CD4-positive, alpha-beta T cell (primary cell): ENCODE results near the gene SULT6B1. TPM values are rescaled to one million over a fixed set of nuclear protein-coding genes. Genes with fewer than 3 reads are reported as not detected.

ENCODE experiments used
- ATAC-seq: fragments of 200-7000 bp; cut with Tn5 transposase; one replicate; pipeline ENCODE4 v1.10.0; 2022; ENCODE audit warnings: mild to moderate bottlenecking; ENCODE audit not compliant: poor library complexity
- CTCF ChIA-PET: fragments of 350-600 bp; sonication (Branson Sonifier 250); formaldehyde crosslinking; loops from one replicate; lab custom pipeline; 2021; ENCODE audit warnings: antibody characterized with exemption, inconsistent platforms; lab: Charles Lee
- POLR2A ChIA-PET: fragments of 350-600 bp; sonication (Branson Sonifier 250); formaldehyde crosslinking; loops from one replicate; lab custom pipeline; 2021; ENCODE audit warnings: antibody characterized with exemption, inconsistent platforms; lab: Charles Lee
- DNase-seq, 14 experiments: peaks; one replicate each; pipeline ENCODE4 v3.0.0-alpha.2; 2013 to 2020; ENCODE audit warnings: mixed read lengths in 2 of 14
- H3K27ac ChIP-seq, 2 donors: one replicate each; pipeline versions ENCODE4 v1.5.1 to v1.7.0; 2013; ENCODE audit warnings: low read length in 2 of 2, low read depth in 1 of 2, mild to moderate bottlenecking in 1 of 2
- H3K27me3 ChIP-seq, 2 experiments: 1 replicate in 1 of 2; 2 replicates in 1 of 2; pipeline versions ENCODE4 v1.6.1 to v1.7.0; 2013; ENCODE audit warnings: low read length in 2 of 2, control low read depth in 1 of 2, mild to moderate bottlenecking in 1 of 2, moderate library complexity in 1 of 2; ENCODE audit not compliant: insufficient read depth in 2 of 2, control insufficient read depth in 1 of 2
- H3K36me3 ChIP-seq: one replicate; pipeline ENCODE4 v1.6.1; 2013; ENCODE audit warnings: low read length, control low read depth; ENCODE audit not compliant: insufficient read depth
- H3K4me1 ChIP-seq: one replicate; pipeline ENCODE4 v1.6.1; 2013; ENCODE audit warnings: low read length, control low read depth; ENCODE audit not compliant: insufficient read depth
- H3K4me3 ChIP-seq: one replicate; pipeline ENCODE4 v1.5.1; 2013; ENCODE audit warnings: mild to moderate bottlenecking, low read length, moderate library complexity
- H3K9me3 ChIP-seq, 2 experiments: 1 replicate in 1 of 2; 2 replicates in 1 of 2; pipeline versions ENCODE4 v1.6.1 to v1.7.0; 2013; ENCODE audit warnings: low read length in 2 of 2, mild to moderate bottlenecking in 2 of 2, control low read depth in 1 of 2, moderate library complexity in 1 of 2; ENCODE audit not compliant: control insufficient read depth in 1 of 2, insufficient read depth in 1 of 2
- H3K27ac Mint-ChIP-seq: one replicate; pipeline ENCODE4 v1.8.0; 2020; ENCODE audit warnings: mixed read lengths
- H3K27me3 Mint-ChIP-seq: one replicate; pipeline ENCODE4 v1.8.0; 2021; ENCODE audit warnings: mixed read lengths
- H3K36me3 Mint-ChIP-seq: one replicate; pipeline ENCODE4 v1.8.0; 2021; ENCODE audit warnings: low read depth, mixed read lengths
- H3K4me1 Mint-ChIP-seq: one replicate; pipeline ENCODE4 v1.8.0; 2021; ENCODE audit warnings: low read depth, mixed read lengths
- H3K4me3 Mint-ChIP-seq: one replicate; pipeline ENCODE4 v1.8.0; 2020; ENCODE audit warnings: mild to moderate bottlenecking, mixed read lengths
- H3K9me3 Mint-ChIP-seq: one replicate; pipeline ENCODE4 v1.8.0; 2020; ENCODE audit warnings: mixed read lengths
- CTCF ChIP-seq: fragments of 200-600 bp; IDR thresholded peaks from one replicate; pipeline ENCODE4 v1.8.0; 2022; ENCODE audit warnings: antibody characterized with exemption, mild to moderate bottlenecking
- intact Hi-C, 2 experiments: fragments of 100-400 bp; cut with DNase I in 1 of 2; cut with micrococcal nuclease in 1 of 2; formaldehyde crosslinking; loops; one replicate each; pipeline versions ENCODE4 v1.15.1 to v1.9.0; 2023 to 2025; cut with DNase I, micrococcal nuclease
- polyA plus RNA-seq, 2 donors: library from polyadenylated mRNA; unstranded; fragments of 120-200 nt; gene quantifications; one replicate each; pipeline ENCODE4 v1.2.1, GENCODE V29; 2013
- total RNA-seq, 174 experiments: library from RNA in 2 of 174; stranded (reverse) in 2 of 174; gene quantifications; one replicate each; pipeline ENCODE4 v1.2.3 and lab custom pipeline; 2021 to 2026

The SULT6B1 gene
- total RNA-seq (not detected), total RNA-seq (lab: John Stamatoyannopoulos, UW) (0 to 0.23 (median 0) reads per million in 172 experiments)
- polyA plus RNA-seq (2013, experiment 1 of 2): not detected
- polyA plus RNA-seq (2013, experiment 2 of 2): not detected

GRCh38 chr2:37188570-37188969, at the start of gene SULT6B1:
Gene SULT6B1 (minus strand): TSS chr2:37188670. CDS start chr2:37188640, 30 bp downstream.
- CTCF ChIA-PET: no interaction called here
- Mint-ChIP-seq H3K4me1 (no peaks in the 10 kb centered on the region), H3K36me3 (no peaks in the 10 kb centered on the region), H3K27ac (no peak within 1 kb of the TSS), H3K9me3 (no peaks in the 10 kb centered on the region), H3K27me3 (peaks cover 15% of the 10 kb centered on the region), H3K4me3 (no peak within 1 kb of the TSS)
- POLR2A ChIA-PET: no interaction called here
- Histone ChIP-seq H3K9me3 (no peaks in the 10 kb centered on the region), H3K27me3 (no peaks in the 10 kb centered on the region), H3K36me3 (no peaks in the 10 kb centered on the region), H3K27ac (no peak within 1 kb of the TSS), H3K4me3 (no peak within 1 kb of the TSS), H3K4me1 (no peaks in the 10 kb centered on the region)
- DNase-seq: no peak
- no peak for TF ChIP-seq CTCF
- intact Hi-C loops: no loop called here
- no peak for ATAC-seq

GRCh38 chr2:37232131-37232933, 43.9 kb upstream of the SULT6B1 start:
- Mint-ChIP-seq H3K36me3 (peaks cover 46% of the 10 kb centered on the region), H3K9me3 (no peaks in the 10 kb centered on the region), H3K4me3 (no peak overlapping the region), H3K27me3 (no peaks in the 10 kb centered on the region), H3K27ac (no peak overlapping the region), H3K4me1 (peaks cover 29% of the 10 kb centered on the region)
- POLR2A ChIA-PET: interaction anchor here (0.7 to 2.2 kb wide), 17 partner anchors 9 to 1519 kb away, joined by 3 to 26 read pairs (median 5); partner anchors contain the start of genes CEBPZOS, EIF2AK2, GPATCH11 and HEATR5B
- H3K4me3 ChIP-seq: peak overlapping the region; percentile 79
- H3K9me3 ChIP-seq: no peaks in the 10 kb centered on the region
- peaks cover 22% of the 10 kb centered on the region for H3K36me3 ChIP-seq
- H3K27ac ChIP-seq: peak overlapping the region; percentile 85
- CTCF ChIA-PET: interaction anchor here (1.3 to 1.4 kb wide), 2 partner anchors 31 to 93 kb away, joined by 4 to 5 read pairs; no protein-coding TSS in a partner anchor
- DNase-seq (peak in 1 of 14 experiments; percentile 5), ATAC-seq (no peak)
- no peaks in the 10 kb centered on the region for H3K27me3 ChIP-seq
- intact Hi-C loops: loop anchor here (5.0 kb wide), 5 partner anchors 35 to 265 kb away; partner anchors contain the start of genes CEBPZOS (in 1 of the 2), GPATCH11 (in 1 of the 2), HEATR5B (in 1 of the 2) and PRKD3 (in 1 of the 2)
- peaks cover 27% of the 10 kb centered on the region for H3K4me1 ChIP-seq
- TF ChIP-seq CTCF: no peak

- peaks cover 38% of the 10 kb centered on the region for H3K4me1 Mint-ChIP-seq
- H3K27ac Mint-ChIP-seq: no peak within 1 kb of the TSS
- H3K27me3 ChIP-seq: no peaks in the 10 kb centered on the region
- ATAC-seq: peak; percentile 88
- peaks cover 31% of the 10 kb centered on the region for H3K4me1 ChIP-seq
- H3K27ac ChIP-seq: peak within 1 kb of the TSS; percentile 85
- H3K4me3 Mint-ChIP-seq: no peak within 1 kb of the TSS
- peak within 1 kb of the TSS; percentile 79 for H3K4me3 ChIP-seq
- H3K9me3 Mint-ChIP-seq: no peaks in the 10 kb centered on the region
- peak; percentile 75 to 95 (median 83) for DNase-seq
- peaks cover 48% of the 10 kb centered on the region for H3K36me3 Mint-ChIP-seq
- no peaks in the 10 kb centered on the region for H3K9me3 ChIP-seq
- POLR2A ChIA-PET: interaction anchor here (0.7 to 2.2 kb wide), 18 partner anchors 9 to 1520 kb away, joined by 3 to 26 read pairs (median 4); partner anchors contain the start of genes CEBPZOS, EIF2AK2, GPATCH11 and HEATR5B
- intact Hi-C loops: loop anchor here (2.0 to 5.0 kb wide), 6 partner anchors 34 to 264 kb away; partner anchors contain the start of genes CEBPZOS (in 2 of the 2), GPATCH11 (in 1 of the 2), HEATR5B (in 1 of the 2) and PRKD3 (in 1 of the 2)
- CTCF ChIA-PET: interaction anchor here (0.6 to 1.4 kb wide), 3 partner anchors 30 to 94 kb away, joined by 3 to 5 read pairs (median 4); no protein-coding TSS in a partner anchor
- no peaks in the 10 kb centered on the region for H3K27me3 Mint-ChIP-seq
- H3K36me3 ChIP-seq: peaks cover 28% of the 10 kb centered on the region
- no peak for TF ChIP-seq CTCF
Observed at GRCh38 chr2:37231241-37232130, 43.0 kb upstream of the SULT6B1 start, which contains the start of the genes CEBPZ and NDUFAF7. Gene CEBPZ (minus strand): TSS chr2:37231596. CDS start chr2:37231567, 29 bp downstream. Gene NDUFAF7 (plus strand): TSS chr2:37231658. CDS start chr2:37231706, 48 bp downstream.
